T-helper 1 cell treated with Interleukin-12 subunit alpha and Interleukin-12 subunit beta and Interleukin-4 antibody, amounts not matched to agents 30 ng/mL and 1 ng/mL, for 36 hours (primary cell): Measurements from ENCODE around the gene CFAP221. TPM values are rescaled to one million over a fixed set of nuclear protein-coding genes. Genes with fewer than 3 reads are reported as not detected.

ENCODE experiments used
- intact Hi-C: fragments of 100-400 bp; cut with micrococcal nuclease; formaldehyde crosslinking; loops from one replicate; pipeline ENCODE4 v1.15.1; 2024
- total RNA-seq: library from RNA; stranded (reverse); gene quantifications from 2 replicates; pipeline ENCODE4 v1.2.3, GENCODE V29; 2022

Gene CFAP221
- total RNA-seq, 1 donor from 2014 or later, result not detected

- intact Hi-C loops, result no loop called here
These were observed 151.8 kb downstream of the CFAP221 start for GRCh38 chr2:119696005-119696404.

DNA sequence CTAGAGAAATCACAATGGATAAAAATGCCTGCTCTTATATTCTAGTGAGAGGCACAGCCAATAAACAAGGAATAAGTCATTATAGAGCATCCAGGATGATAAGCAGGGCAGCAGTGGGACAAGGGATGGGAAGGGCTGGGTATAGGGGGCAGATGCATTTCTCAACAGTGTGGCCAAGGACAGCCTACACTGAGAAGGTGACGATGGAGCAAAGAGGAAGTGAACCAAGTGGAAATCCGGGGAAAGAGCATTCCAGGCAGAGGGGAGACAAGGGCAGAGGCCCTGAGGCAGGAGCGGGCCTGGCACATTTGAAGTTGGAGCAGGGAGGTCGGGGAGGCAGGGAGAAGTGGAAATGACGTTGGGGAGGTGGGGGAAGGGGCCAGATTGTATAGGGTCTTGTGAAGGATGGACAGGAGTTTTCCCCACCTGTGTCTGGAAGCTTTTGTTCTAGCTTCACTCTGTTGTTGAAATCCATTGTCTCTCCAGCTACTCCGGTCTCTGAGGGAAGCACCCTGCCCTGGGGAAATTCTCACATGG, 152.3 kb downstream of the CFAP221 start:
- intact Hi-C loops, result no loop called here

GRCh38 chr2:119697290-119698020, 153.2 kb downstream of the CFAP221 start:
- intact Hi-C loops, result no loop called here

GRCh38 chr2:119698246-119698645, 154.0 kb downstream of the CFAP221 start:
- intact Hi-C loops, result no loop called here

DNA sequence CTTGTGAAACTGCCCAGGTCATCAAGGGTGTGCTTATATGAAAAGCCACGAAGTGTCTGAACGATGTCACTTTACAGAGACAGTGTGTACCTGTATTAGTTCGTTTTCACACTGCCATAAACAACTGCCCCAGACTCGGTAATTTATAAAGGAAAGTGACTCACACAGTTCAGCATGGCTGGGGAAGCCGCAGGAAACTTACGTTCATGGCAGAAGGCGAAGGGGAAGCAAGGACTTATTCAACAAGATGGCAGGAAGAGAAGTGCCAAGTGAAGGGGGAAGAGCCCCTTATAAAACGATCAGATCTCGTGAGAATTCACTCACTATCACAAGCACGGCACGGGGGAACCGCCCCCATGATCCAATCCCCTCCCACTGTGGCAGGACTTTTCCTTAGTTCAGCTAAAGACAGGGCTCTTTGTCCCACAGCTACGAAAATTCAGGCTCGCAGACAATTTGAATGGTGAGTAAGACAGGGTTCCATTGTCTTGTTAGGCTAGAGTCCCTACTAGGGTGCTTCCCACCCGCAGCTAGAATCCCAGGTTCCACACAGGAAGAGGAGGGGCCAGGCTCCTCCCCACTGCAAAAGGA, 154.9 kb downstream of the CFAP221 start:
- intact Hi-C loops, result no loop called here

GRCh38 chr2:119700866-119701265, 156.6 kb downstream of the CFAP221 start:
- intact Hi-C loops, result no loop called here

GRCh38 chr2:119701352-119701751, 157.1 kb downstream of the CFAP221 start:
- intact Hi-C loops, result no loop called here

DNA sequence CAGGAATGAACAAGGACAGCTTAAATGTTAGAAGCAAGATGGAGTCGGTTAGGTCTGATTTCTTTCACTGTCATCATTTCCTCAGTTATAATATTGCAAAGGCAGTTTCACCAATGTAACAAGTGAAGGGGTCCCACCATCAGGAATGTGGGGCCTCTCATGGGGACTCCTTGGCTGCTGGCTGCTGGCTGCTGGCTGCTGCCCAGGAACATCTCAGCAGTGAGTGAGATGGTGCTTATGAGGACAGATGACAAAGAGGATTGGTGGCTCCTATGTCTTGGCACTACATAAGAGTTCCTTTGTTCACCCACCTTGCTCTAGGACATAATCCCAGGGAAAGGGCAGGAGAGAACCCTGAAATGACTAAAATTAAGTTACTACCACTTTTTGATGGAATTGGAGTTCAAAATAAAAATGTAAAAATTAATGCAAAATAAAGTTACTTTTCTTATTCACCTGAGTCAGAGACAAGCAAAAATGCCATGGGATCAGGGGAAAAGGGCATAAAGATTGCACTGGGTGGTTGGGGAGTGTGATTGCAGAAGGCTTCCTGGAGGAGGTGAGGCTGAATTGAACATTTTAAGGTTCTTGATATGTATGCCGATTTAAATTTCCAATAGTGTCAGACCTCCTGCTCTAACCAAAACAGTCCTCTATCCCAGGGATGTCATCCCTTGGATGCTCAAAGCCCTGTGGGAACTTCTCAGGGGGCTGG, 158.1 kb downstream of the CFAP221 start:
- intact Hi-C loops, result loop anchor here (2.0 kb wide), 3 partner anchors 24 to 62 kb away; partner anchors contain the start of genes PTPN4 and TMEM177

DNA sequence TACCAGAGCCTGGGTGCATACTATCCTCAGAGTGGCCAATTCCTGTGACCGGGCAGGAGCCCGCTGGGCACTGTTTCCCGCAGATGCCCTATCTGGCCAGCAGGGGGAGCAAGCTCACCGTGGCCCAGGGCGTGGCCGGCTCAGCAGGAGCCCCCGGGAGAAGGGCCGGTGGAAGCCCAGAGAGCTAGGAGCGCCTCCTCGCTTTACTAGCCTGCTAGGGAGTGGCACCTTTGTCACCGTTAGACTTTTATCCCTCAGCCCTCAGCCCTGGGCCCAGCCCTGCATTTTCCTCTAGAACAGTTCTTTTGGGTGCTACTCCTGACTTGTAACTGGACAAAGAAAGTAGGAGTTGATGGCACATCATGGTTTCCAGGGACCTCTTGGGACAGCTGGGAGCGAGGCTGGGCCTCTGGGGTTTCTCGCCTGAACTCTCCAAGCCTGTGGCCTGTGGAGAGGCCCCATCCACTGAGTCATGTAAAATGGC, 158.7 kb downstream of the CFAP221 start:
- intact Hi-C loops, result loop anchor here (1.0 to 2.0 kb wide), 8 partner anchors 24 to 977 kb away; partner anchors contain the start of genes EPB41L5, PTPN4 and TMEM177

DNA sequence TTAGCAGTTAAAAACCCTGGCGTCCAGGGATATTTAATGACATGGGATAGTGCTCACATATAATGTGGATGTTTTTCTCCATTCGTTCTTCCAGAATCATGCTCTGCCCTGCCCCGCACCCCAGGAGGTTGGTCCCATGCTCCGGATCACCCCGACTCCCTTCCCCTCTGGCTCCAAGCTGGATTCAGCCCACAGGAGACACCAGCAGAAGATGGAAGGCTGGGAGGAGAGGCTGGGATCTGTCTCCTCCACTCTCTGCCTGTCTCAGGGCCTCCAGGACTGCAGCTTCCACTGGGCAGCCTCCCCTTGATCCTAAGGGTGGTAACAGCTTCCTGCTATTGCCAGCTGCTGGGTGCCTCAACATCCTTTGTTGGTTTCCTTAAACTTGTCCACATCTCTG, 159.3 kb downstream of the CFAP221 start:
- intact Hi-C loops, result loop anchor here (1.0 to 2.0 kb wide), 8 partner anchors 25 to 977 kb away; partner anchors contain the start of genes EPB41L5, PTPN4 and TMEM177

- intact Hi-C loops, result no loop called here
These were observed 160.4 kb downstream of the CFAP221 start for GRCh38 chr2:119704670-119705120.

DNA sequence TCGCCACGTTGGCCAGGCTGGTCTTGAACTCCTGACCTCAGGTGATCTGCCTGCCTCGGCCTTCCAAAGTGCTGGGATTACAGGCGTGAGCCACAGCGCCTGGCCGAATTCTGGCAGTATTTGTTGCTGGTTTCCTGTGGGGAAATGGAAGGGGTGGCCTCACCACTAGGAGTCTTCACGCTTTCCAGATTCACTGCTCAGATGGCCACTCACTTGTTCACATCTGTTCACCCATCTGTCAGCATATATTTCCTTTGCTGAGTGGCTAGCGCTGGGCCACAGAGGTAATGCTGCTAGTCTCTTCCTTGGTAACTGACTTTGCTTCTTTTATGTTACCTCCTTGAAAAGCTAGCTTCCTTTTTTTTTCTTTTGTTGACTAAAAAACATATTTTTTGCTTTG, 162.0 kb downstream of the CFAP221 start:
- intact Hi-C loops, result no loop called here

Other genes with a start within 250 kb of the CFAP221 start
- gene C2orf76, start 177.6 kb upstream of the CFAP221 start, total RNA-seq, result 7.5 and 10.0 TPM in 2 replicates
- 121 and 126 TPM in 2 replicates for gene DBI, start 177.5 kb upstream of the CFAP221 start, total RNA-seq
- not detected in 2 replicates for gene TMEM37, start 112.6 kb upstream of the CFAP221 start, total RNA-seq
- not detected in 2 replicates for gene SCTR, start 20.0 kb upstream of the CFAP221 start, total RNA-seq
- gene TMEM177, start 134.8 kb downstream of the CFAP221 start, total RNA-seq, result 9.5 and 11.0 TPM in 2 replicates
- gene PTPN4, start 215.5 kb downstream of the CFAP221 start, total RNA-seq, result 47.6 and 53.3 TPM in 2 replicates